ENCODE results near the gene PDE4C. TPM values are rescaled to one million over a fixed set of nuclear protein-coding genes. Genes with fewer than 3 reads are reported as not detected.

The PDE4C gene
- total RNA-seq, 4 donors from 2014 or later = under 0.01 to 0.60 (median 0.59) TPM; not detected in 1

GRCh38 chr19:18271433-18271841, 45.2 kb upstream of the PDE4C start:
- no peak for DNase-seq (ENCODE audit: low spot score in 2 of 2)
- Histone ChIP-seq H3K27ac (no peak overlapping the region), H3K27me3 (no peaks in the 10 kb centered on the region), H3K9me3 (no peaks in the 10 kb centered on the region), H3K4me3 (no peak overlapping the region), H3K36me3 (peaks cover 0 to 34% (median 21%) of the 10 kb centered on the region in 3 donors), H3K4me1 (peaks cover 0 to 51% (median 26%) of the 10 kb centered on the region in 4 donors)
- WGBS, 2 donors = 42 to 46% methylated on average over 6 of the region's 6 CpGs
- TF ChIP-seq POLR2A (IDR thresholded peaks at IDR 0.05) = no peak
- no peak for TF ChIP-seq EP300 (IDR thresholded peaks at IDR 0.05)
- TF ChIP-seq CTCF (IDR thresholded peaks at IDR 0.05) = no peak

GRCh38 chr19:18270326-18270725, 44.1 kb upstream of the PDE4C start:
- 81 to 83% methylated on average over 9 of the region's 9 CpGs for WGBS, 2 donors
- Histone ChIP-seq H3K36me3 (peaks cover 3 to 45% (median 27%) of the 10 kb centered on the region in 3 donors), H3K27me3 (no peaks in the 10 kb centered on the region)

GRCh38 chr19:18269070-18269723, 43.0 kb upstream of the PDE4C start:
- peaks cover 0 to 29% (median 4%) of the 10 kb centered on the region in 4 donors for H3K4me1 ChIP-seq
- H3K36me3 ChIP-seq = peaks cover 3 to 57% (median 27%) of the 10 kb centered on the region in 3 donors
- no peak overlapping the region for H3K27ac ChIP-seq
- 65 to 81% methylated on average over 2 of the region's 2 CpGs for WGBS, 2 donors
- DNase-seq (ENCODE audit: low spot score in 2 of 2) = no peak
- no peak overlapping the region for H3K4me3 ChIP-seq
- no peaks in the 10 kb centered on the region for H3K9me3 ChIP-seq
- H3K27me3 ChIP-seq = no peaks in the 10 kb centered on the region
- TF ChIP-seq CTCF (IDR thresholded peaks at IDR 0.05) (no peak), POLR2A (IDR thresholded peaks at IDR 0.05) (no peak), EP300 (IDR thresholded peaks at IDR 0.05) (no peak)

More at GRCh38 chr19:18270326-18270725, 44.1 kb upstream of the PDE4C start:
- TF ChIP-seq CTCF (IDR thresholded peaks at IDR 0.05) = no peak
- TF ChIP-seq POLR2A (IDR thresholded peaks at IDR 0.05) = no peak
- no peak for TF ChIP-seq EP300 (IDR thresholded peaks at IDR 0.05)
- Histone ChIP-seq H3K9me3 (no peaks in the 10 kb centered on the region), H3K4me3 (no peak overlapping the region), H3K27ac (no peak overlapping the region), H3K4me1 (peaks cover 0 to 40% (median 16%) of the 10 kb centered on the region in 4 donors)
- no peak for DNase-seq (ENCODE audit: low spot score in 2 of 2)

- TF ChIP-seq CTCF (IDR thresholded peaks at IDR 0.05) = no peak
- no peak for TF ChIP-seq POLR2A (IDR thresholded peaks at IDR 0.05)
- DNase-seq (ENCODE audit: low spot score in 2 of 2) = no peak
- Histone ChIP-seq H3K4me3 (no peak overlapping the region), H3K9me3 (no peaks in the 10 kb centered on the region), H3K27ac (no peak overlapping the region), H3K4me1 (peaks cover 0 to 11% (median 0%) of the 10 kb centered on the region in 4 donors), H3K36me3 (peaks cover 3 to 72% (median 27%) of the 10 kb centered on the region in 3 donors), H3K27me3 (no peaks in the 10 kb centered on the region)
- WGBS, 2 donors = 87 to 93% methylated on average over 24 to 41 of the region's 42 CpGs
Measured at GRCh38 chr19:18266771-18267686, 40.8 kb upstream of the PDE4C start.

DNA sequence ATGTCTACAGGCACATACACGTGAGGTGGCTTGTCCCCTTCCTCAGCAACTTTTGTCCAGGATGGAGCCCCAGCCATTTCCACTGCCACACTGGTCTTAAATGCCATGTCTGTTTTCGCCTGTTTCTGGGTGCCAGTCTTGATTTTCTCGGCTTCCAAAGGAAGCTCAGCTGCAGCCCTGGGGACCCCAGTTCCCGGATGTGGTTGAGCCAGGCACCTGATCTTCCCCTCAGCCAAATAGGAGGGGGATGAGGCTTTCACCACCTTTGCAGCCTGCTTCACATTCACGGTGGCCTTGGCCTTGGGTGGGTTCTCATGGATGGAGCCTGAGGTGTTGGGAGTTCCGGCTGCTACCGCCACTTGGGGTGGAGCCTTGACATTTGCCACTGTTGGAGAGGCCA, 39.3 kb upstream of the PDE4C start:
- 88 to 97% methylated on average over 5 to 7 of the region's 7 CpGs for WGBS, 2 donors
- TF ChIP-seq CTCF (IDR thresholded peaks at IDR 0.05) = no peak
- TF ChIP-seq POLR2A (IDR thresholded peaks at IDR 0.05) = no peak
- no peak for TF ChIP-seq EP300 (IDR thresholded peaks at IDR 0.05)
- H3K27ac ChIP-seq = no peak overlapping the region

More for the DNA sequence above, 39.3 kb upstream of the PDE4C start:
- Histone ChIP-seq H3K27me3 (no peaks in the 10 kb centered on the region), H3K4me3 (no peak overlapping the region), H3K36me3 (peaks cover 3 to 76% (median 27%) of the 10 kb centered on the region in 3 donors), H3K9me3 (no peaks in the 10 kb centered on the region), H3K4me1 (no peaks in the 10 kb centered on the region)
- no peak for DNase-seq (ENCODE audit: low spot score in 2 of 2)

Data from tibial nerve (tissue), 4 donors.